Raji (cell line): ENCODE results near the gene SYT2.

ENCODE experiments used
- POLR2A ChIP-seq: IDR thresholded peaks from 2 replicates; pipeline ENCODE4 v1.6.1; 2011; ENCODE audit warnings: low read depth, low read length, control low read depth; ENCODE audit not compliant: insufficient read depth

SYT2 gene

GRCh38 chr1:202659541-202659940 lies 50.7 kb downstream of the SYT2 start:
- no peak for TF ChIP-seq POLR2A

DNA sequence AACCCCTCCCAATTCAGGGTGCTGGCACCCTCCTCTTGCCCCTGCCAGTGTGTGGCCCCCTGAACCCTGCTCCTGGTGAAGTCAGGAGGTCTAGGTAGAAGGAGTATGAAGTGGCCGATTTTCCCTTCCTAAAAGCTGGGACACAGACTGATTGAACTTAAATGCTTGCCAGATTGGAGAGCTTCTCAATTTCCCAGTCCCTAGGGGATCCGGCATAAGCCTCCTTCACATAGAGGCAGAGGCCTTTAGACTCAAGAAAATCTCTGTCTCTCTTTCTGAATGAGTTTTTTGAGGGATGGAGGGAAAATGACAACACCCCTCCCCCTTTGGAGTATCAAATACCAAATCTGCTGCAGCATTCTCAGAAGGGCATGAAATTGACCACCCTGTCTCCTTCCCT lies 51.5 kb downstream of the SYT2 start:
- no peak for TF ChIP-seq POLR2A

GRCh38 chr1:202658251-202658759 lies 51.9 kb downstream of the SYT2 start:
- no peak for TF ChIP-seq POLR2A

DNA sequence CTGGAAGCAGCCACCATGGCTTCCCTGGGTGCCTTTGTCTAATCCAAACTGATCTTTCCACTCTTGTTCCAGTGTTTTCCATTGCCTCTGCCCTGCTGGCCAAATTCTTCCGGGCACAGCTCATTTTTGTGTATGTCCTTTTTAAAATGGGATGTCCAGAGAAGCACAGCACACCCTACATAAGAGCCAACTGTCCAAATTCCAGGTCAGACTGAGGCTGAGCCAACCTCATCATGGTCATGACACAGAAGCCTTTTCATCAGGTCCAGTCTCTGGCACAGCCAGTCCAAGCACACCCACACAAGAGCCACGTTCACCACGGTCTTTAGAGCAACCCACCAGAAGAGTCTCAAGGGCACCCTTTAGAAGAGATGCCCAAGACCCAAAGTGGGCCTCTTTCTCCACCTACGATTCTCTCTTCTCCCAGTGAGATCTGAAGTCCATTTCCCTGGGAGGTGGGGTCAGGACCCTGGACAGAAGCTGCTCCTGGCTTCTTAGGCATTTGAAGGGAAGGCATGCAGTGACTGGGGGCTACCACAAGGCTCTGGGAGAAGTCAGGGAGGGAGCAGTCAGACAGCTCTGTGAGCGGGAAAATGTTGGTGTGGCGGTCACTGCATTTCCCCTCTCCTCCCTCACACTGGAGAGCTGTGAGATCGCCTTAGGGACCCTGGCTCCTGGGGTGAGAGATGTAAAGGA lies 53.2 kb downstream of the SYT2 start:
- TF ChIP-seq POLR2A, result no peak

DNA sequence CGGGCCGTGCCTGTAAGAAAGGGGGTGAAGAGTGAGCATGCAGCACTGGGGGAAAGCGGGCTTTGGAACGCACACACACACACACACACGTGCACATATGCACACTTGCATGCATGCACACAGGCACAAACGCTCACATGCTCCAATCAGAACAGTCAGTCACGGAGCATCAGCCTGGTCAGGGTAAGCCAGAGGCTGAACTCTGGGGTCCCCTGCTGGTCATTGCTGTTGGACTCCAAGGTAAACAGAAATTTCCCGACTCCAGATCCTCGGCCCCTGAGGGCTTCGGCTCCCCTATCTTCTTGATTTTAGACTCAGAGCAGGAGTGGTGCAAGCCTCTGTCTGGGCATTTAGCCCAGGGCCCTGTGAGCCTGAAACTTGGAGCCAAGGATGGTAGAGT lies 54.2 kb downstream of the SYT2 start:
- no peak for TF ChIP-seq POLR2A

DNA sequence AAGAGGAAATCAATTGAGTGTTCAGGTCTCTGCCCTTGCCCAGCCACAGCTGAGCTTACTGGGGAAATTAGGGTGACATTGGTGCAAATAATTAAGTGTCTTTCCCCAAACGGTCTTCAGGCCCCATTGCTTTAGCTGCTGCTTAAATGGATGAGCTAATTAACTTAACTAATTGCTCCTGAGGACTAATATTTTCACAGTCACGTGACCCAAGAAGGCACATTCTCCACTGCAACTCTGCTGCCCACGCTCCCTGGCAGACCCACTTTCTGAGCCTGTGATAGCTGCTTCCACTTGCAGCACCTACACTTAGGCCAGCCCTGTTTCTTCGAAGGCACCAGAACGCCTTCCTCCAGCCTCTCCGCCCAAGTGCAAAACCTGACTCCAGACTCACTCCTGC lies 56.2 kb downstream of the SYT2 start:
- no peak for TF ChIP-seq POLR2A

- no peak for TF ChIP-seq POLR2A
Measured at GRCh38 chr1:202649553-202650392, 60.5 kb downstream of the SYT2 start.

- no peak for TF ChIP-seq POLR2A
Measured at GRCh38 chr1:202648605-202649226, 61.5 kb downstream of the SYT2 start.

- TF ChIP-seq POLR2A, result no peak
Measured at GRCh38 chr1:202645097-202645476, 65.2 kb downstream of the SYT2 start.

GRCh38 chr1:202644219-202645096 lies 65.8 kb downstream of the SYT2 start:
- TF ChIP-seq POLR2A, result no peak

GRCh38 chr1:202643397-202644218 lies 66.6 kb downstream of the SYT2 start:
- TF ChIP-seq POLR2A, result no peak

DNA sequence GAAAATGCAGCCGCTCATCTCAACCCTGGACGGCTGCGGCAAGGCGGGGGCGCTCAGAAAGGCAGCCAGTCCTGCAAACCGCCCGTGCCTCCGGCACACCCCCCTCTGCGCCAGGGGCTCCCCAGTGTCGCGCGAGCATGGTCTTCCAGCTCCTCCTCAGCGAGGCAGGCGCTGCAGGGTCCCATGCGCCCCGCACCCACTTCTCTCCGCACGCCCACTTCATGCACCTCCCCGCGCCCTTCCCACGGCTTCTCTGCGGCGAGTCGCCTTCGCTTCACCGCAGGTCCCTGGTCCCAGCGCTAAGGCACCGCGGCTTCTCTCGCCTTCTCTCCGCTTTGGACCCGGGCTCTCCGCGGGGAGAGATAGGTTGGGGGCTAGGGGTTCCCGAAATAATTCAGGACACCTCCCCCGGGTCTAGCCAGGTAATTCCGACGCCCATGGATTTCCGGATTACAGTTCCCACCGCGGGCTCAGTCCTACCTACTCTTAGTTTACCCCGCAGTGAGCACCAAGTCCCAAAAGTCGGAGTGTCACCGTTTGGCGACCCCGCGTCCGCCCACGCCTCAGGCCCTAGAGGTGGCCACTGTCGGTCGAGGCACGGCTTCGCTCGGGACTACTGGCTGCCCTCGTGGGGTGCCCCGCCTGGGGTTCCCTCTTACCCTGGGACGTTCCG lies 67.5 kb downstream of the SYT2 start:
- no peak for TF ChIP-seq POLR2A

- no peak for TF ChIP-seq POLR2A
Measured at GRCh38 chr1:202642212-202642611, 68.0 kb downstream of the SYT2 start.
